HG02763 (cell line): ENCODE results near the gene PHPT1.
"Not testable (repeated sequence)": the region's sequence is repeated elsewhere in the genome, so short reads cannot be mapped to it uniquely, and the experiment has no call there.

Experiments
- ATAC-seq: cut with Tn5 transposase; IDR thresholded peaks from one replicate; pipeline ENCODE4 v1.9.1; 2021; ENCODE audit warnings: mild to moderate bottlenecking, moderate library complexity; ENCODE audit not compliant: unreplicated experiment

PHPT1 gene

DNA sequence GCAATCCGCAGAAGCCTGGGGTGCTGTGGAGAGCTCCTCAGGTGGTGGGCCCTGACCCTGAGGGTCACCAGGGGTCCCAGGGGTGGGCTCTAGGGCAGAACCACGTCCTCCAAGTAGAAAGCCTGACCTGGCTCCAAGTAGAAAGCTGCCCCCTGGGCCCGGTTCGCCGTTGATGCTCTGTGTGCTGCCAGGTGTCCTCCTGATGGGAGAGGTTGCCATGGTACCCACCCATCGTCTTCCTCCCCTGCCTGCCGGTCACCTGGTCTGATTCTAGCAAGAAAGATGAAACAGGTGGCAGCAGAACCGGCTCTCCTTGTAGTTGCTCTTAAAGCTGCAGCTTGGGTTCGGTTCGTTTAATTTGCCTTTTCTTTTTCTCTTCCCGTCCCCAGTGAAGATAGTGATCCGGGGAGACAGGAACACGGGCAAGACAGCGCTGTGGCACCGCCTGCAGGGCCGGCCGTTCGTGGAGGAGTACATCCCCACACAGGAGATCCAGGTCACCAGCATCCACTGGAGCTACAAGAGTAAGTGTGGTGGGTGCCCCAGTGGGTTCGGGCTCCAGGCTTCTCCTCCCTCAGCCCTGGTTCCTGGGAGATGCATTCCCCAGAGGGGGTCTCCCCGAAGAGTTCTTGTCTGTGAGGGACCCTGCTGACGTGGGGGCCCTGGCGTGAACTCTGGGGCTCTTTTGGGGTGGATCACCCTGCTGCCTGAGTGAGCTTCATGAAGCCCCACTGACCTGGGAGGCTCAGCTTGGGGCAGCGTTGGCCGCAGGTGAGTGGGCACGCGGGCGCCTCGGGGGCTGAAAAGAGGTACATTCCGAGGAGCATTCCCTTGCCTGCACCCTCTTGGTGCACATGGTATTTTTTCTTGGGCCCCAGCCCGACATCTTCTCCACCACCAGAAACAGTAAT is 25.8 kb upstream of the PHPT1 start:
- no peak for ATAC-seq

DNA sequence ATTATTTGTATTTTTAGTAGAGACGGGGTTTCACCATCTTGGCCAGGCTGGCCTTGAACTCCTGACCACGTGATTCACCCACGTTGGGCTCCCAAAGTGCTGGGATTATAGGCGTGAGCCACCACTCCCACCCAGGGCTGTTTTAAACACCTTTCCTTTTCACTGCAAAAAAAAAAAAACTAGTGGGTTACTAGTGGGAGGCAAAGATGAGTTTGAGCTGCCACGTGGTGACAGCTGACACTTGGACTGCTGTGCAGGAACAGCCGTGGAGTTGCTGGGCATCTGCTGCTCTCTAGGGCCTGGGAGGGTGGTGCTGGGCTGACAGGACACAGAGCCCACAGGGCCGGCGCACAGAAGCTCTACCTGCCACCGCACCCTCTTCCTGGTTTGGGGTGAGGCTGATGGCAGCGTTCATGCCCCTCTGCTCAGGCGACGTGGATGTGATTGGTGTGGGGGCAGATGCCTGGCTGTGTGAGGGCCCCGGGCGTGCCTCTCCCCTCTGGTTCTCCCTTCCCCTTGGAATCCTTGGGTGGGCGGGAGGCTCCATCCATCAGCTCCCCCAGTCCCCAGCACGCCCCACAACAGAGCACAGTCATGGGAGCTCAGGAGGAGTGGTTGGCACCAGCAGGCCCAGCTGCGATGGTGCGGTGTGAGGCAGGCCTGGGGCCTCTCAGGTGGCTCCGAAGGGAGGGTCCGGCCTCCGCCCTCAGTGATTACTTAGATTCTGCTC is 24.5 kb upstream of the PHPT1 start:
- ATAC-seq = no peak

DNA sequence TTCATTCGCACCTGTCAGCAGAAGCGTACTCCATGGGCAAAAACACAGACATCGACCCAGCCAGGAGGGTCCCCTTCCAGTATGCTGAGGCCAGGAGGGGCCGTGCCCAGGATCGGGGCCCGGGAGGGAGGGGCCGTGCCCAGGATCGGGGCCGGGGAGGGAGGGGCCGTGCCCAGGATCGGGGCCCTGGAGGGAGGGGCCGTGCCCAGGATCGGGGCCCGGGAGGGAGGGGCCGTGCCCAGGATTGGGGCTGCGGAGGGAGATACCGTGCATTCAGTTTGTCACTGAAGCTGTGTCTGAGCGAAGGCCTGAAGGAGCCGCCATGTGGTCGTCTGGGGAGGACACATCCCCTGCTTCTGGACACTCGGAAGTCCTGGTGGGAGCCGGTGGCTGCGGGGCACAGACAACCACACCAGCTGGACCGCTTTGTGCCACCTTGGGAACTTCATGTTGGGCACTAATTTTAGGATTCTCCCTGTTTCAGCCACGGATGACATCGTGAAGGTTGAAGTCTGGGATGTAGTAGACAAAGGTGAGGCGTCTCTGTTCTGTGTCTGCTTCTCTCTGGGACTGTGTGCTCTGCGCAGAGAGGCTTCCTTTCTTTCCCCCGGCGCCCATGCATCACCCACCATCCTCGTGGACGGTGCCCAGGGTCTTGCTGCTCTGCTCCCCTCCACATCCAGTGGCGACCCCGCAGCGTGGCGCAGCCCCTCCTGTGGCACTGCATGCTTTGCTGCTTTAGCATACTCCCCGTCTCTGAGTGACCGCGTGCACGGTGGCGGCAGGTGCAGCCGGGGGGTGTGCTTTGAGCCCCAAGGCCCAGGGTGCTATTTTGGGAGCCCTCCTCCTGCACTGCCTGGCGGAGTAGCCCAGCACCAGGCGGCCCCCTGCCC is 23.7 kb upstream of the PHPT1 start:
- no peak for ATAC-seq

DNA sequence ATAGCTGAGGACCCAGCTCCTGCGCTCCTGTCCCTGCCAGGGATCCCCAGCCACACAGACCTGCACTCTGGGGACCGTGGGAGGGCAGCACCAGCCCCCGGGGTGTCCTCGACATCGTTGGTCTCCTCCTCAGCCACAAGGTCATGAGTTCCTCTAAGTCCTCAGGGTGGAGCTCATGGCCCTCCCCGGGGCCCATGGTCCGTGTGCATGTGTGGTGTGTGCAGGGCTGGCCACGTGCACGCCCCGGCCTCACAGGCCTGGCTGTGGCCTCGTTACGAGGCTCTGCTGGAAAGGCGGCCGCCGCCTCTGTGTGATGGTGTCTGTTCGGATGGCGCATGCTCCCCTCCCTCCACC is 23.0 kb upstream of the PHPT1 start:
- no peak for ATAC-seq

GRCh38 chr9:136826703-136827582 is 22.3 kb upstream of the PHPT1 start:
- no peak for ATAC-seq

DNA sequence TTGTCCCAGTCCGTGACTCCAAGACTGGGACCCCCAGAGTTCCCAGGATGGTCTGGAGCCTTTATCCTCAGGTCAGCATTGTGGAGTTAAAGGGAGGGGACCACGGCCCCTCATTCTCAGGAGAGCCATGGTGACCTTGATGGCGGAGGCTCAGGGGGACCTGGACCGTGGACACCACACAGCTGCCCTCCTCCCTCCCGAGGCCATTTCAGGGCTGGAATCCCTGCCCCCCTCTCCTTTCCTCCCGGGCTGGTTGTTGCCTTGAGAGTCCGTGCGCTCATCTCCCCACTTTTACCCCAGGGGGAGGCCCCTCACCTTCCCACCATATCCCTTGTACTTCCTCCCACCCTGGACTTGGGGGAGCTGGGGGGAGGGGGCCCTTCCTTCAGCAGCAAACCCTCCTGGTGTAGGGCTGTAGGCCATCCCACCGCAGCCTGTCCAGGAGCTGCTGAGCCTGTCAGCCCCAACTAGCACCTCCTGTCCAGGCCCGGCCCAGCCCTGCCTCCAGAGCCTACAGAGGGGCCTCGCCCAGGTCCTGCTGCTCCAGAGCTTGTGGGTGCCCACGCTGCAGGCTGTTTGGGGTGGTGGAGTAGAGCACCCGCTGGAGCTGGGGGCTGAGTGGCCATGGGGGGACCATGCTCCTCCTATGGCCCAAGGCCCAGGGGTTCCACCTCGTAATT is 21.3 kb upstream of the PHPT1 start:
- no peak for ATAC-seq

- ATAC-seq = no peak
Measured at GRCh38 chr9:136828474-136829140, 20.6 kb upstream of the PHPT1 start.

- no peak for ATAC-seq
Measured at GRCh38 chr9:136829412-136829811, 19.8 kb upstream of the PHPT1 start.

- no peak for ATAC-seq
Measured at GRCh38 chr9:136829981-136830885, 19.0 kb upstream of the PHPT1 start.

- no peak for ATAC-seq
Measured at GRCh38 chr9:136831002-136831719, 18.0 kb upstream of the PHPT1 start.

GRCh38 chr9:136831720-136832104 is 17.5 kb upstream of the PHPT1 start:
- no peak for ATAC-seq

DNA sequence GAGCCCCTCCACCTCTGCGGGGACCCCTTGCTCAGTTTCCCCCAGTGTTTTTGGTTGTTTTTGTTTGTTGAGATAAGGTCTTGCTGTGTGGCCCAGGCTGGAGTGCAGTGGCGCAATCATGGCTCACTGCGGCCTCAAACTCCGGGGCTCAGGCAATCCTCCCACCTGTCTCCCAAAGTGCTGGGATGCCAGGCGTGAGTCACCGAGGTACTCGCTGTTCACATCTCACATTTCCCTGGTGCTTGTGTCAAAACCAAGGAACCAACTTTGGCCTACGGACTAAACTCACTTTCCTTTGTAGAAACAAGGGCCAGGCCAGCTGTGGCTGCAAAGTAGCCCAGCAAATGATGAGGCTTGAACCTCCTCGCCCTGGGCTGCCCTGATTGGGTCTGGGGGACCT is 16.6 kb upstream of the PHPT1 start:
- no peak for ATAC-seq

DNA sequence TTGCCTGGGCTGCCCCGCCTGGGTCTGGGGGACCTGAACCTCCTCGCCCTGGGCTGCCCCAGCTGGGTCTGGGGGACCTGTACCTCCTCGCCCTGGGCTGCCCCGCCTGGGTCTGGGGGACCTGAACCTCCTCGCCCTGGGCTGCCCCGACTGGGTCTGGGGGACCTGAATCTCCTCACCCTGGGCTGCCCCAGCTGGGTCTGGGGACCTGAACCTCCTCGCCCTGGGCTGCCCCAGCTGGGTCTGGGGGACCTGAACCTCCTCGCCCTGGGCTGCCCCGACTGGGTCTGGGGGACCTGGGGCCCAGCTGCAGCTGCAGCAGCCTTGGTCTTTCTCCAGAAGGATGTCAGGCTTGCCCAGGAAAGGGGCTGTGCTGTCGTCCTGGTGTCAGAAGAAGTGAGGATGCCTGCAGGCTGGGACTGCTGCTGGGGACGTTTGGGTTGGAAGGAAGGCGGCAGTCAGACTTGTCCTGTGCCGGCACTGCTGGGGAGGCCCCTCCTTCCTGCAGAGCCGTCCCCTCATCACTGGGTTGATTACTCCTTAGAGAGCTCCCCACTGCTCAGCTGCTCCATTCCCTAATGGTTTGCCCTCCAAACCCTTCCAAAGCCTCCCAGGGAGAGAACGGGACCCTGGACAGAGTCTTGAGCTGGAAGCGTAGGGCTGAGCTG is 15.7 kb upstream of the PHPT1 start:
- not testable (repeated sequence) for ATAC-seq

DNA sequence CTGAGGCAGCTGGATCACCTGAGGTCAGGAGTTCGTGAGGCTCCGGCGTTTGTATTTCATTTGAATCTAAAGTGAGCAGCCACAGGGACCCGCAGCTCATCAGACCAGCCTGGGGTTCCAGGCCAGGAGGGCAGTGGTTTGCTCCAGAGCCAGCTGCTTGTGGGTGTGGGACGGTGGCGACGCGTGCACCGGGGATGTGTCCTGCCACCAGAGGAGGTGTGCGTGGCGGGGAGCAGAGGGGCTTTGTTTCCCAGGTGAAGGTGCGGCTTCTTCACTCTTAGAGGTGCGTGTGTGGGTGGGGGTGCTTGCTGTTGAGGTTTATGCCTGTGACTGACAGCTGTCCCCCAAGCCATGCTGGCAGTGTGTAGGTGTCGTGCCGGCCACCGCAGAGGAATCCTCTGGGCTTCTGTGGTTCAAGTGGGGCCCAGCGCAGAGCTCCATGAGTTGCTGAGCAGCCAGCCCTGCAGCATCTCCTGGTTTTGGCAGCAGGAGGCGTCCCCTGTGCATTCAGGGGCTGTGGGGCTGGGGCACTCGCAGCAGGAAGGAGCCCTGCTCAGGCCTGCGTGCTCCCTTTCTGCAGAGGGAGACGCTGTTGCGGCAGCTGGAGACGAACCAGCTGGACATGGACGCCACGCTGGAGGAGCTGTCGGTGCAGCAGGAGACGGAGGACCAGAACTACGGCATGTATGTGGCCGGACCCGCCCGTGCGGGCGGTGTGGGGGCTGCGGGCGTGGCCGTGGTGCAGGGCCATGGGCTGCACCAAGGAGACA is 13.9 kb upstream of the PHPT1 start:
- no peak for ATAC-seq

DNA sequence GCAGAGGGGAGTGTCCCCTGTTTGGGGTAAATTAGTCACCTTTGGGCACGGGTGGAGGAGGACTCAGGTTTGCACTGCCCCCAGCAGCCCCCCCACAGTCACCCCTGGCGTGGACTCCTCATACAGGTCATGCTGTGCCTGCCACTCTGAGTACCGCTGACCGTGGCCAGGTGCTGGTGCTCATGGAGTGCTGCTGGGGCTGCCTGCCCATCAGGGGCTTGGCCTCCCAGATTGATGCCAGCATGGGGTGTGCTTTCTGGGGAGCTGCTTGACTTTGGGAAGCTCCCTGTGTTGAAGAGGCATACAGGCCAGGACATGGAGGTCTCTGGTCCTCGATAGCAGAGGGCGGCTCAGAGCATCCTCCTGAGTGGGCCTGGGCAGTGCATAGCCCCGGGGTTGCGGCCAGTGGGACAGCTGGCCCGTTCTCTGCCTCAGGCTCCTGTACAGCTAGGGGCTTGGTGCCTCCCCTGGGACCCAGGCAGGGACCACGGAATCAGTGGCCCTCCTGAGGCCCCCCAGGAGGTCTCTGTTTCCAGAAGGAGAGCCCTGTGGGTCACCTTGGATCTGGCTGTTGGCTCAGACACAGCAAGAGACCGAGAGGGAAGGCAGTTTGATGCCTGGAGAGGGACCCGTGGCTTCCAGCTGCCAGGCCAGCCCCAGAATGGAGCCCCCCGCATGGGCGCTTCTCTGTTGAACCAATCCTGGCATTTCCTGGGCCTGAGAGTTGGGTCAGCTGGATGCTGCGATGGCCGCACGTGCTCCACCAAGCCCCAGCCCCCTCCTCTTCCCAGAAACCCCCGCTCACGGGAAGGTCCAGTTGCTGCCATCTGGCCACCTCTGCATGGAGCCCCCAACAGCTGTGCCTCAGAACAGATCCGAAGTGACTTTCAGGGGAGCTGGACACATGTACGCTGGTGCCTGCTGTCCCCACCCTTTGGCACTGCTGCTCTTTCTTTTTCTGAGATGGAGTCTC is 13.0 kb upstream of the PHPT1 start:
- ATAC-seq = no peak
